ENCODE data around the gene ASCL2.

DNA sequence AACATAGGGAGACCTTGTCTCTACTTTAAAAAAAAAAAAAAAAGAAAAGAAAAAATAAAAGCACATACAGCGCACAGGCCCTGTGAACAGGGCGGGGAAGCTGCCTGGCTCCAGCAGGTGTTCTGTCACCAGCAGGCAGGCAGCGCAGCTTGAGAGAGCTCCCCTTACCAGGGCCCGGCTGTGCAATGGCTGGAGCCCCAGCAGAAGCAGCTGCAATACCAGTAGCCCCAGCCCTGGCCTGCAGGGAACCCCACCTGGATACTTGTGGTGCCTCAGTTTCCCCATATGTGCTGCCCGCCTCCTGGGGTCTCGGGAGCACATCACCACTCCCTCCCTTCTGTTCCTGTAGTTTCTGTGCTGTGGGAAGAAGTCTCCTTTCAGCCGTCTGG is 43.7 kb upstream of the ASCL2 start:
- TF ChIP-seq, protein P1, sequence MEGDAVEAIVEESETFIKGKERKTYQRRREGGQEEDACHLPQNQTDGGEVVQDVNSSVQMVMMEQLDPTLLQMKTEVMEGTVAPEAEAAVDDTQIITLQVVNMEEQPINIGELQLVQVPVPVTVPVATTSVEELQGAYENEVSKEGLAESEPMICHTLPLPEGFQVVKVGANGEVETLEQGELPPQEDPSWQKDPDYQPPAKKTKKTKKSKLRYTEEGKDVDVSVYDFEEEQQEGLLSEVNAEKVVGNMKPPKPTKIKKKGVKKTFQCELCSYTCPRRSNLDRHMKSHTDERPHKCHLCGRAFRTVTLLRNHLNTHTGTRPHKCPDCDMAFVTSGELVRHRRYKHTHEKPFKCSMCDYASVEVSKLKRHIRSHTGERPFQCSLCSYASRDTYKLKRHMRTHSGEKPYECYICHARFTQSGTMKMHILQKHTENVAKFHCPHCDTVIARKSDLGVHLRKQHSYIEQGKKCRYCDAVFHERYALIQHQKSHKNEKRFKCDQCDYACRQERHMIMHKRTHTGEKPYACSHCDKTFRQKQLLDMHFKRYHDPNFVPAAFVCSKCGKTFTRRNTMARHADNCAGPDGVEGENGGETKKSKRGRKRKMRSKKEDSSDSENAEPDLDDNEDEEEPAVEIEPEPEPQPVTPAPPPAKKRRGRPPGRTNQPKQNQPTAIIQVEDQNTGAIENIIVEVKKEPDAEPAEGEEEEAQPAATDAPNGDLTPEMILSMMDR (IDR thresholded peaks at IDR 0.05), result no peak
- TF ChIP-seq POLR2A (IDR thresholded peaks at IDR 0.05), result no peak
